OCI-LY7 (cell line): ENCODE measurements around the gene LGSN. TPM values are rescaled to one million over a fixed set of nuclear protein-coding genes. Genes with fewer than 3 reads are reported as not detected.
A peak's percentile ranks its signal among the peaks of the same experiment; 100 is the strongest.

Source experiments
- BruUV-seq: library from RNA; stranded (reverse); fragments of 400-500 nt; replicated peaks from 2 replicates; lab custom pipeline; 2021; lab: Mats Ljungman, UMichigan
- CTCF ChIA-PET: fragments of 300-600 bp; sonication (Branson Sonifier 250); formaldehyde crosslinking; loops from one replicate; lab custom pipeline; 2022; ENCODE audit warnings: antibody characterized with exemption; ENCODE audit not compliant: unreplicated experiment; lab: Charles Lee
- POLR2A ChIA-PET: fragments of 300-600 bp; sonication (Branson Sonifier 250); formaldehyde crosslinking; loops from one replicate; lab custom pipeline; 2022; ENCODE audit warnings: antibody characterized with exemption; lab: Charles Lee
- DNase-seq: peaks from one replicate; pipeline ENCODE4 v3.0.0-alpha.2; 2015; ENCODE audit warnings: low spot score
- H2AFZ ChIP-seq: fragments of 200-600 bp; sonication (generic), shearing (Covaris generic); 2 replicates; pipeline ENCODE4 v1.6.1; 2014; ENCODE audit warnings: mild to moderate bottlenecking, antibody characterized with exemption, low read length, moderate library complexity
- H3K27ac ChIP-seq: fragments of 200-600 bp; sonication (generic); 2 replicates; pipeline ENCODE4 v1.5.1; 2014; ENCODE audit warnings: mixed run types, low read depth, mild to moderate bottlenecking, moderate library complexity, low read length, inconsistent platforms; ENCODE audit not compliant: poor library complexity, severe bottlenecking
- H3K36me3 ChIP-seq: fragments of 200-600 bp; sonication (generic); 2 replicates; pipeline ENCODE4 v1.6.1; 2014; ENCODE audit warnings: mild to moderate bottlenecking, antibody characterized with exemption, low read length, moderate library complexity, mixed read lengths; ENCODE audit not compliant: insufficient read depth
- H3K4me1 ChIP-seq: fragments of 200-600 bp; sonication (generic); 2 replicates; pipeline ENCODE4 v1.5.1; 2014; ENCODE audit warnings: mild to moderate bottlenecking, low read length; ENCODE audit not compliant: insufficient read depth, poor library complexity, severe bottlenecking
- H3K4me2 ChIP-seq: fragments of 200-600 bp; sonication (generic); 2 replicates; pipeline ENCODE4 v1.6.1; 2014; ENCODE audit warnings: mild to moderate bottlenecking, low read length
- H3K4me3 ChIP-seq: fragments of 200-600 bp; sonication (generic); 2 replicates; pipeline ENCODE4 v1.5.1; 2014; ENCODE audit warnings: mild to moderate bottlenecking, low read depth, low read length; ENCODE audit not compliant: poor library complexity, severe bottlenecking
- H3K79me2 ChIP-seq: fragments of 200-600 bp; sonication (generic); 2 replicates; pipeline ENCODE4 v1.6.1; 2016; ENCODE audit warnings: low read depth, mild to moderate bottlenecking, low read length, moderate library complexity, mixed read lengths; ENCODE audit not compliant: insufficient read depth
- H3K9me2 ChIP-seq: fragments of 200-600 bp; sonication (generic); 2 replicates; pipeline ENCODE4 v1.6.1; 2016; ENCODE audit warnings: mild to moderate bottlenecking, low read length, mixed read lengths; ENCODE audit not compliant: insufficient read depth
- H3K9me3 ChIP-seq: fragments of 200-600 bp; sonication (generic); 2 replicates; pipeline ENCODE4 v1.6.1; 2014; ENCODE audit warnings: mild to moderate bottlenecking, mixed run types, low read length, mixed read lengths
- H4K20me1 ChIP-seq: fragments of 200-600 bp; sonication (generic); 2 replicates; pipeline ENCODE4 v1.6.1; 2014; ENCODE audit warnings: mild to moderate bottlenecking, antibody characterized with exemption, low read length, moderate library complexity, mixed read lengths; ENCODE audit not compliant: insufficient read depth
- CTCF ChIP-seq: fragments of 200-600 bp; sonication (generic); conservative IDR thresholded peaks from 2 replicates; pipeline ENCODE4 v1.5.1; 2014; ENCODE audit warnings: mild to moderate bottlenecking, antibody characterized with exemption, low read length, moderate library complexity, mixed read lengths
- EZH2phosphoT487 ChIP-seq: fragments of 200-600 bp; sonication (generic); IDR thresholded peaks from 2 replicates; pipeline ENCODE4 v1.6.1; 2018; ENCODE audit warnings: low read depth, borderline replicate concordance, mild to moderate bottlenecking, mixed run types, antibody characterized with exemption, low read length, moderate library complexity, mixed read lengths
- intact Hi-C: fragments of 100-400 bp; cut with micrococcal nuclease; formaldehyde crosslinking; loops from one replicate; pipeline ENCODE4 v1.10.0; 2022; ENCODE audit not compliant: unreplicated experiment
- total RNA-seq, 2 experiments: library from RNA; depleted of rRNA in 1 of 2; stranded (reverse); fragments of >200 nt in 1 of 2; shearing (Covaris generic) in 1 of 2; gene quantifications; 2 replicates each; pipeline ENCODE4 v1.2.3, GENCODE V29; 2014 to 2022

The LGSN gene
- total RNA-seq, 2 experiments from 2014 or later = 0.25 to 0.76 TPM

GRCh38 chr6:63313111-63313510, 6.7 kb downstream of the LGSN start:
- Histone ChIP-seq H3K79me2 (no peaks in the 10 kb centered on the region), H3K4me1 (no peaks in the 10 kb centered on the region), H2AFZ (no peak overlapping the region), H3K4me3 (no peak overlapping the region), H4K20me1 (no peaks in the 10 kb centered on the region), H3K9me3 (no peaks in the 10 kb centered on the region), H3K9me2 (no peaks in the 10 kb centered on the region), H3K27ac (no peak overlapping the region), H3K36me3 (no peaks in the 10 kb centered on the region), H3K4me2 (no peak overlapping the region)
- TF ChIP-seq EZH2phosphoT487 (no peak), CTCF (no peak)
- intact Hi-C loops = no loop called here
- no peak for DNase-seq
- BruUV-seq = no TSS peak
- ChIA-PET CTCF (no interaction called here), POLR2A (interaction anchor here (0.9 kb wide), 1 partner anchor 36 kb away, joined by 3 read pairs; no protein-coding TSS in a partner anchor)

- Histone ChIP-seq H3K79me2 (no peaks in the 10 kb centered on the region), H3K4me3 (no peak overlapping the region), H3K4me1 (no peaks in the 10 kb centered on the region), H2AFZ (no peak overlapping the region), H4K20me1 (no peaks in the 10 kb centered on the region), H3K9me3 (no peaks in the 10 kb centered on the region), H3K4me2 (no peak overlapping the region), H3K36me3 (no peaks in the 10 kb centered on the region), H3K9me2 (no peaks in the 10 kb centered on the region), H3K27ac (no peak overlapping the region)
- no TSS peak for BruUV-seq
- no peak for TF ChIP-seq EZH2phosphoT487
- peak; percentile 80 for TF ChIP-seq CTCF
- ChIA-PET CTCF (no interaction called here), POLR2A (no interaction called here)
- peak; percentile 54 for DNase-seq
- intact Hi-C loops = loop anchor here (2.0 kb wide), 1 partner anchor 457 kb away; no protein-coding TSS in a partner anchor
Observed at GRCh38 chr6:63307581-63308246, 12.1 kb downstream of the LGSN start.

GRCh38 chr6:63306420-63306819, 13.4 kb downstream of the LGSN start:
- Histone ChIP-seq H3K9me3 (no peaks in the 10 kb centered on the region), H4K20me1 (no peaks in the 10 kb centered on the region), H2AFZ (no peak overlapping the region), H3K4me1 (no peaks in the 10 kb centered on the region), H3K4me3 (no peak overlapping the region), H3K27ac (no peak overlapping the region), H3K9me2 (no peaks in the 10 kb centered on the region), H3K4me2 (no peak overlapping the region), H3K36me3 (no peaks in the 10 kb centered on the region), H3K79me2 (no peaks in the 10 kb centered on the region)
- TF ChIP-seq EZH2phosphoT487 (no peak), CTCF (no peak)
- intact Hi-C loops = no loop called here
- no TSS peak for BruUV-seq
- POLR2A ChIA-PET = interaction anchor here (0.6 kb wide), 1 partner anchor 284 kb away, joined by 3 read pairs; no protein-coding TSS in a partner anchor
- CTCF ChIA-PET = no interaction called here
- no peak for DNase-seq
